AG04450 (cell line): ENCODE results near the gene ZBTB20. TPM values are rescaled to one million over a fixed set of nuclear protein-coding genes. Genes with fewer than 3 reads are reported as not detected.

Experiments used
- CTCF ChIA-PET: fragments of 300-600, 350-600 bp; formaldehyde crosslinking; extraction: SDS; loops from one replicate; lab custom pipeline; 2022; ENCODE audit warnings: antibody characterized with exemption, inconsistent platforms; lab: Charles Lee
- POLR2A ChIA-PET: fragments of 350-600 bp; formaldehyde crosslinking; extraction: SDS; loops from one replicate; lab custom pipeline; 2021; ENCODE audit warnings: antibody characterized with exemption, inconsistent platforms; lab: Yijun Ruan, JAX
- DNase-seq: peaks from one replicate; pipeline ENCODE4 v3.0.0-alpha.2; 2011; ENCODE audit warnings: low read depth, low spot score
- H3K27ac ChIP-seq: one replicate; pipeline ENCODE4 v1.5.1; 2012; ENCODE audit warnings: low read depth, low read length, control low read depth
- H3K27me3 ChIP-seq: one replicate; pipeline ENCODE4 v1.6.0; 2012; ENCODE audit warnings: low read length; ENCODE audit not compliant: control insufficient read depth, insufficient read depth
- H3K4me3 ChIP-seq: 2 replicates; pipeline ENCODE4 v1.5.1; 2011; ENCODE audit warnings: mild to moderate bottlenecking, low read depth, low read length, control low read depth
- H3K9me3 ChIP-seq: 2 replicates; pipeline ENCODE4 v1.5.1; 2012; ENCODE audit warnings: low read length; ENCODE audit not compliant: control insufficient read depth, insufficient read depth
- polyA plus RNA-seq: library from polyadenylated mRNA; depleted of rRNA; stranded (reverse); fragments of >200 nt; gene quantifications from 2 replicates; pipeline ENCODE4 v1.2.3, GENCODE V29; 2011
- TF ChIP-seq, protein P1 (sequence below): IDR thresholded peaks from 2 replicates; pipeline ENCODE4 v1.5.1; 2011; ENCODE audit warnings: low read depth, low read length, control low read depth, inconsistent platforms

ZBTB20 gene
- polyA plus RNA-seq, 1 experiment = 3.0 TPM

DNA sequence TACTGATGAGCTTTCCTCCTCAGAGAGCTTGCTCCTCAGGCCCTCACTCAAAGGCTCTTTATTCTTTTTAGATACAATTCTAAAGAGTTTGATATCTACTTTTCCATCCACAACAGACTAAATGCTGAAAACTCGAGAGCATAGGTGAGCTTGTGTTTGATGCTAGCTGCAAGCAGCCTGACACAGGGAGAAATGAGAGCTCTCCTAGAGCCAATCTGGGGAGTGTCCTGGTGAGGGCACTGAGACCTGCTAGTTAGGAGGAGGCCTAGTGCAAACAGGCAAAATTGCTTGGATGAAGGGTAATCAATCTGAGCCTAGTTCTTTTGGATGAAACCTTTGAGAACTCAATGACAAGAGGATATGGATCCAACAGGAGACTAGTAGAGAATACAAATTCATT, 300.8 kb downstream of the ZBTB20 start:
- H3K9me3 ChIP-seq = no peaks in the 10 kb centered on the region
- CTCF ChIA-PET = interaction anchor here (0.5 to 0.6 kb wide), 2 partner anchors 18 to 43 kb away, joined by 3 read pairs; no protein-coding TSS in a partner anchor
- TF ChIP-seq, protein P1, sequence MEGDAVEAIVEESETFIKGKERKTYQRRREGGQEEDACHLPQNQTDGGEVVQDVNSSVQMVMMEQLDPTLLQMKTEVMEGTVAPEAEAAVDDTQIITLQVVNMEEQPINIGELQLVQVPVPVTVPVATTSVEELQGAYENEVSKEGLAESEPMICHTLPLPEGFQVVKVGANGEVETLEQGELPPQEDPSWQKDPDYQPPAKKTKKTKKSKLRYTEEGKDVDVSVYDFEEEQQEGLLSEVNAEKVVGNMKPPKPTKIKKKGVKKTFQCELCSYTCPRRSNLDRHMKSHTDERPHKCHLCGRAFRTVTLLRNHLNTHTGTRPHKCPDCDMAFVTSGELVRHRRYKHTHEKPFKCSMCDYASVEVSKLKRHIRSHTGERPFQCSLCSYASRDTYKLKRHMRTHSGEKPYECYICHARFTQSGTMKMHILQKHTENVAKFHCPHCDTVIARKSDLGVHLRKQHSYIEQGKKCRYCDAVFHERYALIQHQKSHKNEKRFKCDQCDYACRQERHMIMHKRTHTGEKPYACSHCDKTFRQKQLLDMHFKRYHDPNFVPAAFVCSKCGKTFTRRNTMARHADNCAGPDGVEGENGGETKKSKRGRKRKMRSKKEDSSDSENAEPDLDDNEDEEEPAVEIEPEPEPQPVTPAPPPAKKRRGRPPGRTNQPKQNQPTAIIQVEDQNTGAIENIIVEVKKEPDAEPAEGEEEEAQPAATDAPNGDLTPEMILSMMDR = no peak

DNA sequence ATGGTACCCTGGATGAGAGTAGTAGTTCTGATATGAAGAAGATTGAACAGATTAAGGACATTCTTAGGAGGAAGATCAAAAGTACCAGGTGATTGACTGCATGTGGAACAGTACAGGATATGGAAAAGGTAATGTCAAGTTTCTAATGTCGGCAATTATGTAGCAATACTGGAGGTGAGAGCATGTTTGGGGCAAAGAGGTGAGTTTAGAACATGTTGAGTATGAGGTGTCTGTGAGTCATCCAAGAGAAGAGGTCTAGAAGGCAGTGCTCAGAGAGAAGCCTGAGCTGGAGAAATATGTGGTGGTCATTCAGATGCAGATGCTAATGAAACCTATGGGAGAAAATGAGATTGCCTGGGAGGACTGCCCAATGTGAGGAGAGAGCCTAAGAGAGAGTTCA, 305.6 kb downstream of the ZBTB20 start:
- TF ChIP-seq, protein P1 = no peak
- CTCF ChIA-PET = interaction anchor here (0.6 kb wide), 1 partner anchor 190 kb away, joined by 6 read pairs; no protein-coding TSS in a partner anchor
- POLR2A ChIA-PET = no interaction called here
- Histone ChIP-seq H3K27me3 (no peaks in the 10 kb centered on the region), H3K9me3 (no peaks in the 10 kb centered on the region), H3K27ac (no peak overlapping the region), H3K4me3 (no peak overlapping the region)
- DNase-seq = no peak

More for the DNA sequence above, 300.8 kb downstream of the ZBTB20 start:
- DNase-seq = no peak
- H3K27ac ChIP-seq = no peak overlapping the region
- H3K27me3 ChIP-seq = no peaks in the 10 kb centered on the region
- POLR2A ChIA-PET = no interaction called here
- H3K4me3 ChIP-seq = no peak overlapping the region

DNA sequence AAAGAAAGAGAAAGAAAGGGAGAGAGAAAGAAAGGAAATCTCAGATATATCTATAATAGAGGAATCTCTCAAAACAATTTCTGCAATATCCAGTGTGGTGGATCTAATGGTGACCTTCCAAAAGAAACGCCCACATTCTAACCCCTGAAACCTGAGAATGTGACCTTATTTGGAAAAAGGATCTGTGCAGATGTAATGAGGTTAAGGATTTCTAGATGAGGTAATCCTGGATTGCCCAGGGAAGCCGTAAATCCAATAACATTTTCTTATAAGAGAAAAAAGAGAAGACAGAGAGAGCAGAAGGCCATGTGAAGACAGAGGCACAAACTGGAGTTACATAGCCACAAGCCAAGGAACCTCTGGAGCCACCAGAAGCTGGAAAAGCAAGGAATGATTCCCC, 307.6 kb downstream of the ZBTB20 start:
- Histone ChIP-seq H3K27ac (no peak overlapping the region), H3K4me3 (no peak overlapping the region), H3K27me3 (no peaks in the 10 kb centered on the region), H3K9me3 (no peaks in the 10 kb centered on the region)
- ChIA-PET POLR2A (no interaction called here), CTCF (interaction anchor here (0.6 kb wide), 1 partner anchor 88 kb away, joined by 3 read pairs; no protein-coding TSS in a partner anchor)
- no peak for DNase-seq
- TF ChIP-seq, protein P1 = no peak

DNA sequence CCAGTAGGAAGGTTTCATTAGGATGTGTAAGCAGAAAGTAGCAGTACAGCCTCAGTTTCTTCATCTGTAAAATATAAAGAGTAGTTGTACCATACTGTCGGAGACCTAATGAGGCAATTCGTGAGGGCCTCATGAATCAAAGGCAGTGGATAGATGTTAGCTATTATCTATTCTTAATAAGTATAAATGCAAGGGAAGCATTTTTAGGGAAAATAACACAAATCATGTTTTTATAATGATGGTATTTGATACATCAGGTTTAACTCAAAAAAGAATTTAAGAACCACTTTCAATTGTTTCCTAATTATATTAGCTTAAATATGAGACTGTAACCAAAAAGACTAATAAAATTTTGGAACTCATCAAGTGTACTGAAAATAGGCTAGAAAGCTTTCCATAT, 309.1 kb downstream of the ZBTB20 start:
- ChIA-PET CTCF (interaction anchor here (0.6 kb wide), 1 partner anchor 9 kb away, joined by 3 read pairs; no protein-coding TSS in a partner anchor), POLR2A (no interaction called here)
- DNase-seq = no peak
- Histone ChIP-seq H3K9me3 (no peaks in the 10 kb centered on the region), H3K4me3 (no peak overlapping the region), H3K27ac (no peak overlapping the region), H3K27me3 (no peaks in the 10 kb centered on the region)
- TF ChIP-seq, protein P1 = no peak

DNA sequence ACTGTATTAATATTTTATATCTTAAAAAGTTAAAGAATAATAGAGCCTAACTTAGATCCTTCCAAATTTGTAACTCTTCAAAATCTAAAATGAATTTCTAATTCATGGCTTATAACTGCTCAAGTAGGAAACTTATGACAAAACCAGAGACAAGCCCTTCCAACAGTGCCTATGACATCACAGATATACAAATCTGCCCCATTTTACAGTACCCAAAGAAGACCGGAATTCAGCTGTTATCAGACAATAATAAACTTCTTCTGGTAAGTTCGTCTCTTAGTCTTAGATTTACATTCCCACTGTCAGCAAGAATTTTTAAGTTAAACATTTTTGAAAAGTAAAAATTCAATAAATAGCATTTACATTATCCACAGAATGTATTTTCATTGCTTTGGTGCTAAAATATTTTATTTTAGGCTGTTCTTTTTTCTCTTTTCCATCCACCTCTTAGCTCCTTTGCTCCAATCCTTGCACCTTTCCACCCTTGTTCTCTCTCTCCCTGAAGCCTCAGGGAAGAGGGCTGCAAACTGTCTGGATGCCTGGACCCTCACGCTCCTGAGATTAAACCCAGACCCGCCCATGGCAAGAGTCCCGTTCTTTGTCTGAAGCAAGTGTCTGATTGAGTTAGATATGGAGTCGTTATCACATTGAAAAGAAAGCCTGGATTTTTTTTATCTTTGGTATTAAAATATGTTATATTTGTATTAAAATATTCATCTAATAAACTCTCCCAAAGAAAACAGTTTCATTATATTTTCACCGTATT, 312.7 kb downstream of the ZBTB20 start:
- no peaks in the 10 kb centered on the region for H3K9me3 ChIP-seq
- TF ChIP-seq, protein P1 = no peak
- no peak overlapping the region for H3K4me3 ChIP-seq
- DNase-seq = peak; percentile 11
- H3K27ac ChIP-seq = no peak overlapping the region
- no peaks in the 10 kb centered on the region for H3K27me3 ChIP-seq
- POLR2A ChIA-PET = interaction anchor here (0.6 kb wide), 1 partner anchor 346 kb away, joined by 3 read pairs; no protein-coding TSS in a partner anchor
- CTCF ChIA-PET = interaction anchor here (0.9 to 2.5 kb wide), 2 partner anchors 258 to 383 kb away, joined by 3 to 9 read pairs; no protein-coding TSS in a partner anchor
